ENCODE results near the gene FAM177A1. TPM values are rescaled to one million over a fixed set of nuclear protein-coding genes. Genes with fewer than 3 reads are reported as not detected.

FAM177A1 gene
- total and polyA plus RNA-seq, 4 donors: 12.8 to 69.5 (median 39.4) TPM

DNA sequence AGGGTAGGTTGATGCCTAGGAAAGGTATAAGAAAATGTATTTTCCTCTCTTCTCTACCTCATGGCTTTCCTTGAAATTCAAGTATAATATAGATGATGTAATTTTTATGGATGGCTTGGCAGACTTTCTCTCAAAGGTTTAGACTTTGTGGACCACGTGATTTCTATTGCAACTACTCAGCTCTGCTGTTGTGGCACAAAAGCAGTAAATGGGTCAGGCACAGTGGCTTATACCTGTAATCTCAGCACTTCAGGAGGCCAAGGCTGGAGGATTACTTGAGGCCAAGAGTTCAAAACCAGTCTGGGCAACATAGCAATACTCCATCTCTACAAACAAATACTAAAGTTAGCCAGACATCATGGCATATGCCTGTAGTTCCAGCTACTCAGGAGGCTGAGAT lies 41.2 kb upstream of the FAM177A1 start (continued):
- no peak for TF ChIP-seq FOXA2 (IDR thresholded peaks at IDR 0.05)

DNA sequence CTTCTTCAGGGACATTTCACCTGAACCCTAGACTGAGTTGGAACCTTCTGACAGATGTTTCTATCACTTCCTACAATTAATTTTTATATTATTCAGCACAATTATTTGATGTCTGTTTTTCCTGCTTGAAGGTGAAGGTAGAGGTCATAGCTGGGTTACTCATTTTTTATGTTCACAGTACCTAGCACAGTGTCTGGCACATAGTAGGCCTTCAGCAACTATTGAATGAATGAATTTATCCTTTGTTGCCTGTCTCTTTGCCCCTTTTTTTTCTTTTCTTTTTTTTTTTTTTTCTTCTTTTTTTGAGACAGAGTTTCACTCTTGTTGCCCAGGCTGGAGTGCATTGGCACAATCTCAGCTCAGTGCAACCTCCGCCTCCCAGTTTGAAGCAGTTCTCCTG lies 29.5 kb upstream of the FAM177A1 start:
- Histone ChIP-seq H3K4me3 (ENCODE audit: low read depth in 1 of 3, low read length in 3 of 3) (no peak overlapping the region), H3K27ac (ENCODE audit: low read depth in 1 of 2, low read length in 2 of 2) (no peak overlapping the region), H3K36me3 (ENCODE audit: control insufficient read depth in 4 of 4, insufficient read depth in 3 of 4, low read depth in 1 of 4, low read length in 3 of 4) (peaks cover 12 to 65% (median 50%) of the 10 kb centered on the region in 4 donors), H3K9ac (ENCODE audit: low read depth in 1 of 2, low read length in 2 of 2) (no peak overlapping the region), H3K9me3 (ENCODE audit: control insufficient read depth in 4 of 4, low read length in 3 of 4) (no peaks in the 10 kb centered on the region), H3K4me1 (ENCODE audit: control insufficient read depth in 4 of 4, insufficient read depth in 4 of 4, low read length in 3 of 4) (no peaks in the 10 kb centered on the region), H3K27me3 (ENCODE audit: control insufficient read depth in 4 of 4, insufficient read depth in 4 of 4, low read length in 3 of 4) (no peaks in the 10 kb centered on the region)
- DNase-seq (ENCODE audit: low spot score): no peak
- WGBS: 98% methylated on average over 1 of the region's 1 CpG
- TF ChIP-seq HNF4A (conservative IDR thresholded peaks at IDR 0.05): no peak
- no peak for TF ChIP-seq FOXA1 (IDR thresholded peaks at IDR 0.05)
- no peak for TF ChIP-seq HNF4G (IDR thresholded peaks at IDR 0.05)
- TF ChIP-seq, protein P1, sequence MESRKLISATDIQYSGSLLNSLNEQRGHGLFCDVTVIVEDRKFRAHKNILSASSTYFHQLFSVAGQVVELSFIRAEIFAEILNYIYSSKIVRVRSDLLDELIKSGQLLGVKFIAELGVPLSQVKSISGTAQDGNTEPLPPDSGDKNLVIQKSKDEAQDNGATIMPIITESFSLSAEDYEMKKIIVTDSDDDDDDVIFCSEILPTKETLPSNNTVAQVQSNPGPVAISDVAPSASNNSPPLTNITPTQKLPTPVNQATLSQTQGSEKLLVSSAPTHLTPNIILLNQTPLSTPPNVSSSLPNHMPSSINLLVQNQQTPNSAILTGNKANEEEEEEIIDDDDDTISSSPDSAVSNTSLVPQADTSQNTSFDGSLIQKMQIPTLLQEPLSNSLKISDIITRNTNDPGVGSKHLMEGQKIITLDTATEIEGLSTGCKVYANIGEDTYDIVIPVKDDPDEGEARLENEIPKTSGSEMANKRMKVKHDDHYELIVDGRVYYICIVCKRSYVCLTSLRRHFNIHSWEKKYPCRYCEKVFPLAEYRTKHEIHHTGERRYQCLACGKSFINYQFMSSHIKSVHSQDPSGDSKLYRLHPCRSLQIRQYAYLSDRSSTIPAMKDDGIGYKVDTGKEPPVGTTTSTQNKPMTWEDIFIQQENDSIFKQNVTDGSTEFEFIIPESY (IDR thresholded peaks at IDR 0.05): no peak
- TF ChIP-seq, protein P2, sequence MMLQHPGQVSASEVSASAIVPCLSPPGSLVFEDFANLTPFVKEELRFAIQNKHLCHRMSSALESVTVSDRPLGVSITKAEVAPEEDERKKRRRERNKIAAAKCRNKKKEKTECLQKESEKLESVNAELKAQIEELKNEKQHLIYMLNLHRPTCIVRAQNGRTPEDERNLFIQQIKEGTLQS (IDR thresholded peaks at IDR 0.05): no peak
- no peak for TF ChIP-seq TAF1 (conservative IDR thresholded peaks at IDR 0.05)
- no peak for TF ChIP-seq SP1 (IDR thresholded peaks at IDR 0.05)
- no peak for TF ChIP-seq FOXA2 (IDR thresholded peaks at IDR 0.05)
- no peak for TF ChIP-seq JUND (IDR thresholded peaks at IDR 0.05)
- TF ChIP-seq, protein P3, sequence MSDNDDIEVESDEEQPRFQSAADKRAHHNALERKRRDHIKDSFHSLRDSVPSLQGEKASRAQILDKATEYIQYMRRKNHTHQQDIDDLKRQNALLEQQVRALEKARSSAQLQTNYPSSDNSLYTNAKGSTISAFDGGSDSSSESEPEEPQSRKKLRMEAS (IDR thresholded peaks at IDR 0.05): no peak
- no peak for TF ChIP-seq RXRA (IDR thresholded peaks at IDR 0.05)
- TF ChIP-seq, protein P4, sequence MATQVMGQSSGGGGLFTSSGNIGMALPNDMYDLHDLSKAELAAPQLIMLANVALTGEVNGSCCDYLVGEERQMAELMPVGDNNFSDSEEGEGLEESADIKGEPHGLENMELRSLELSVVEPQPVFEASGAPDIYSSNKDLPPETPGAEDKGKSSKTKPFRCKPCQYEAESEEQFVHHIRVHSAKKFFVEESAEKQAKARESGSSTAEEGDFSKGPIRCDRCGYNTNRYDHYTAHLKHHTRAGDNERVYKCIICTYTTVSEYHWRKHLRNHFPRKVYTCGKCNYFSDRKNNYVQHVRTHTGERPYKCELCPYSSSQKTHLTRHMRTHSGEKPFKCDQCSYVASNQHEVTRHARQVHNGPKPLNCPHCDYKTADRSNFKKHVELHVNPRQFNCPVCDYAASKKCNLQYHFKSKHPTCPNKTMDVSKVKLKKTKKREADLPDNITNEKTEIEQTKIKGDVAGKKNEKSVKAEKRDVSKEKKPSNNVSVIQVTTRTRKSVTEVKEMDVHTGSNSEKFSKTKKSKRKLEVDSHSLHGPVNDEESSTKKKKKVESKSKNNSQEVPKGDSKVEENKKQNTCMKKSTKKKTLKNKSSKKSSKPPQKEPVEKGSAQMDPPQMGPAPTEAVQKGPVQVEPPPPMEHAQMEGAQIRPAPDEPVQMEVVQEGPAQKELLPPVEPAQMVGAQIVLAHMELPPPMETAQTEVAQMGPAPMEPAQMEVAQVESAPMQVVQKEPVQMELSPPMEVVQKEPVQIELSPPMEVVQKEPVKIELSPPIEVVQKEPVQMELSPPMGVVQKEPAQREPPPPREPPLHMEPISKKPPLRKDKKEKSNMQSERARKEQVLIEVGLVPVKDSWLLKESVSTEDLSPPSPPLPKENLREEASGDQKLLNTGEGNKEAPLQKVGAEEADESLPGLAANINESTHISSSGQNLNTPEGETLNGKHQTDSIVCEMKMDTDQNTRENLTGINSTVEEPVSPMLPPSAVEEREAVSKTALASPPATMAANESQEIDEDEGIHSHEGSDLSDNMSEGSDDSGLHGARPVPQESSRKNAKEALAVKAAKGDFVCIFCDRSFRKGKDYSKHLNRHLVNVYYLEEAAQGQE (IDR thresholded peaks at IDR 0.05): no peak
- TF ChIP-seq YY1 (IDR thresholded peaks at IDR 0.05): no peak
- no peak for TF ChIP-seq RAD21 (IDR thresholded peaks at IDR 0.05)
- no peak for TF ChIP-seq GABPA (IDR thresholded peaks at IDR 0.05 in 1 of 2, conservative IDR thresholded peaks at IDR 0.05 in 1 of 2)
- TF ChIP-seq NR2F2 (IDR thresholded peaks at IDR 0.05): no peak

DNA sequence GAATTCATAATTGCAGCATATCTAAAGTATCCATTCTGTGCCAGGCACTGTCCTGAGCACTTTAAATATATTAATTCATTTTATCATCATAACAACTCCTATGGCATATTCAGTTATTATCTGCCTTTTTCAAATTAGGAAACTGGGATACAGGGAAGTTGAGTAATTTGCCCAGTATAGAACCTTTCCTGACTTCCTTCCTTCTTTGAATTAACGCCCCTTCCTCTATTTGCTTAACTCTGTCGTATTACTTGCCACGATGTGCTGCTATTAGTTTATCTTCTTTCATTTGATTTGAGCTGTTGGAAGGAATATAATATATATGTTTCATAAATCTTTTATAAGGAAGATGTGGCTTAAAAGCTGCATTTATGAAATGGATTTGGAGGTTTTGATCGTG lies 25.4 kb upstream of the FAM177A1 start:
- no peaks in the 10 kb centered on the region for H3K4me1 ChIP-seq (ENCODE audit: control insufficient read depth in 4 of 4, insufficient read depth in 4 of 4, low read length in 3 of 4)
- no peak overlapping the region for H3K9ac ChIP-seq (ENCODE audit: low read depth in 1 of 2, low read length in 2 of 2)
- no peaks in the 10 kb centered on the region for H3K27me3 ChIP-seq (ENCODE audit: control insufficient read depth in 4 of 4, insufficient read depth in 4 of 4, low read length in 3 of 4)
- DNase-seq (ENCODE audit: low spot score): no peak
- no peak overlapping the region for H3K4me3 ChIP-seq (ENCODE audit: low read depth in 1 of 3, low read length in 3 of 3)
- H3K9me3 ChIP-seq (ENCODE audit: control insufficient read depth in 4 of 4, low read length in 3 of 4): no peaks in the 10 kb centered on the region
- peaks cover 5 to 53% (median 44%) of the 10 kb centered on the region in 4 donors for H3K36me3 ChIP-seq (ENCODE audit: control insufficient read depth in 4 of 4, insufficient read depth in 3 of 4, low read depth in 1 of 4, low read length in 3 of 4)
- 76% methylated on average over 4 of the region's 4 CpGs for WGBS
- no peak overlapping the region for H3K27ac ChIP-seq (ENCODE audit: low read depth in 1 of 2, low read length in 2 of 2)
- no peak for TF ChIP-seq YY1 (IDR thresholded peaks at IDR 0.05)
- TF ChIP-seq HNF4A (conservative IDR thresholded peaks at IDR 0.05): no peak
- TF ChIP-seq, protein P3 (IDR thresholded peaks at IDR 0.05): no peak
- no peak for TF ChIP-seq NR2F2 (IDR thresholded peaks at IDR 0.05)
- no peak for TF ChIP-seq GABPA (IDR thresholded peaks at IDR 0.05 in 1 of 2, conservative IDR thresholded peaks at IDR 0.05 in 1 of 2)
- TF ChIP-seq SP1 (IDR thresholded peaks at IDR 0.05): no peak
- TF ChIP-seq, protein P2 (IDR thresholded peaks at IDR 0.05): no peak
- TF ChIP-seq JUND (IDR thresholded peaks at IDR 0.05): no peak
- TF ChIP-seq HNF4G (IDR thresholded peaks at IDR 0.05): no peak
- TF ChIP-seq, protein P4 (IDR thresholded peaks at IDR 0.05): no peak
- no peak for TF ChIP-seq TAF1 (conservative IDR thresholded peaks at IDR 0.05)
- no peak for TF ChIP-seq FOXA2 (IDR thresholded peaks at IDR 0.05)
- TF ChIP-seq EGR1 (IDR thresholded peaks at IDR 0.05; ENCODE audit: low read depth in 2 of 2): no peak
- no peak for TF ChIP-seq RAD21 (IDR thresholded peaks at IDR 0.05)
- TF ChIP-seq FOXA1 (IDR thresholded peaks at IDR 0.05): no peak

Data from liver (tissue), 9 donors.